ENCODE measurements around the gene PRUNE2. TPM values are rescaled to one million over a fixed set of nuclear protein-coding genes. Genes with fewer than 3 reads are reported as not detected.

The PRUNE2 gene
- total and polyA plus RNA-seq, 2 of the 13 experiments (the other 11 are each of a cell fraction or from before 2014, with no cell fraction given) = 0.02 TPM; not detected in 1

DNA sequence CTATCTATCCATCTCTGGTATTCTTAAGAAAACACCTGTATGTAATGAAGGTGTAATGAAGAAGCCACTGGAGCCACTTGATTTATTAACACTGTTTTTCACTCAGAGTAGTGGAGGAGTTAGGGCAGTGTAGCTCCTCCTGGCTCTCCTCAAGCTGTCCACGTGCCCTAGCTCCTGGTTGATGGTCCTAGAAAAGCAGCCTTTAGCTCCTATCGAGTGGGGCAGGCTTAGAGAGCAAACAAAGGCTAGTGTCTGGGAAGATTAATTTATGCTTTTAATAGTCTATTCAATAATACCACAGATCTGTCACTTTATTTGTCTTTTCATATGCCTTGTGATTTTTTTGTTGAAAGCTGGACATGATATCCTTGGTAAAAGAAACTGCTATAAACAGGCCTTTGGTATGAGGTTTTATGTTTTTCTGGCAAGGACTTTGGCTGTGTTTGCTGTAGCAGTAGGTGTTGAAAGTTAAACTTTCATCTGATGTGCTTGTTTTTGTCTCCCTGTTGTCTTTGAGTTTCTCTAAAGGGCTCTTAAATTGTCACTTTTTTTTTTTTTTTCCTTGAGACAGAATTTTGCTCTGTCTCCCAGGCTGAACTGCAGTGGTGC, 305.8 kb downstream of the PRUNE2 start:
- no peak for DNase-seq (ENCODE audit: low spot score)
- Histone ChIP-seq H3K79me2 (ENCODE audit: insufficient read depth, low read length) (no peaks in the 10 kb centered on the region), H3K4me2 (ENCODE audit: low read depth, low read length) (no peak overlapping the region), H3K4me1 (ENCODE audit: insufficient read depth, low read length) (no peaks in the 10 kb centered on the region), H3K27ac (ENCODE audit: extremely low read length, insufficient read depth, low read length) (no peak overlapping the region), H3K27me3 (ENCODE audit: control insufficient read depth in 1 of 2, insufficient read depth in 2 of 2, low read length in 2 of 2) (no peaks in the 10 kb centered on the region), H3K36me3 (replicated peaks in 1 of 2; ENCODE audit: control insufficient read depth in 1 of 2, insufficient read depth in 2 of 2, low read length in 2 of 2) (no peaks in the 10 kb centered on the region), H3K9me3 (ENCODE audit: low read length) (no peaks in the 10 kb centered on the region), H2AFZ (ENCODE audit: low read length) (no peak overlapping the region), H3K9ac (ENCODE audit: insufficient read depth, low read depth, low read length) (no peak overlapping the region), H3K4me3 (replicated peaks in 1 of 3; ENCODE audit: insufficient read depth in 1 of 3, low read depth in 2 of 3, low read length in 3 of 3) (no peak overlapping the region), H4K20me1 (ENCODE audit: insufficient read depth, low read length) (no peaks in the 10 kb centered on the region)
- ChIA-PET CTCF (ENCODE audit: low intra/inter-chr PET ratio, low total read pairs) (no interaction called here), POLR2A (no interaction called here)
- 6% methylated on average over 2 of the region's 2 CpGs for WGBS (ENCODE audit: low lambda C conversion rate)
- no TSS peak for BruUV-seq (replicated peaks)
- intact Hi-C loops (cut with micrococcal nuclease; ENCODE audit: unreplicated experiment) = no loop called here
- no peak for TF ChIP-seq NR2F6 (IDR thresholded peaks at IDR 0.05)
- TF ChIP-seq NR2F6 (CRISPR knock-in tag; IDR thresholded peaks at IDR 0.05) = no peak
- no peak for TF ChIP-seq ZEB1 (IDR thresholded peaks at IDR 0.05; ENCODE audit: insufficient replicate concordance, low read depth)
- no peak for TF ChIP-seq ZNF333 (CRISPR knock-in tag; IDR thresholded peaks at IDR 0.05; ENCODE audit: borderline replicate concordance)
- no peak for TF ChIP-seq ZBTB7A (CRISPR knock-in tag; IDR thresholded peaks at IDR 0.05)
- no peak for TF ChIP-seq RARG (CRISPR knock-in tag; IDR thresholded peaks at IDR 0.05; ENCODE audit: low read depth)
- in situ Hi-C loops (cut with HindIII; ENCODE audit: extremely low pct_ligation_motif_present, low pct_unique_long_range_greater_than_20kb) = no loop called here
- no peak for ATAC-seq
- no peak for FAIRE-seq

DNA sequence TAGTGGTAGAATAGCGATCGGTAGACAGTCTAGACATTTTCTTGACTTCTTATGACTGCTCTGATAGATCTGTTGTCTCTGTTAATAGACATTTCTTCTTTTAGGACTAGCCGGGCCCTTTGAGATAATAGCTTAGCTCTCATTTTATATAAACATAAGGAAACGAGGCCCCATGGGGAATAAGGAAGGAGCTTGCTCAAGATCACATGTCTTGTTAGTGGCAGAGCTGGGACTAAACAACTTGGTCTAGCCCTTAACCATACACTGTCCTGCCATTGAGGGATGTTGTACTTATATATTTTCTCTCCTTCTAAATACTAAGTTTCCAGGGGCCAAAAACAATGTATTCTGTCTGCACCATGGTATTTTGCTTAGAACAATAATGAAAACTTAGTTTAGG, 306.9 kb downstream of the PRUNE2 start:
- Histone ChIP-seq H3K9ac (ENCODE audit: insufficient read depth, low read depth, low read length) (no peak overlapping the region), H3K4me1 (ENCODE audit: insufficient read depth, low read length) (no peaks in the 10 kb centered on the region), H3K27me3 (ENCODE audit: control insufficient read depth in 1 of 2, insufficient read depth in 2 of 2, low read length in 2 of 2) (no peaks in the 10 kb centered on the region), H2AFZ (ENCODE audit: low read length) (no peak overlapping the region), H3K79me2 (ENCODE audit: insufficient read depth, low read length) (no peaks in the 10 kb centered on the region), H3K9me3 (ENCODE audit: low read length) (no peaks in the 10 kb centered on the region), H3K4me2 (ENCODE audit: low read depth, low read length) (no peak overlapping the region), H3K27ac (ENCODE audit: extremely low read length, insufficient read depth, low read length) (no peak overlapping the region), H4K20me1 (ENCODE audit: insufficient read depth, low read length) (no peaks in the 10 kb centered on the region), H3K4me3 (replicated peaks in 1 of 3; ENCODE audit: insufficient read depth in 1 of 3, low read depth in 2 of 3, low read length in 3 of 3) (no peak overlapping the region), H3K36me3 (replicated peaks in 1 of 2; ENCODE audit: control insufficient read depth in 1 of 2, insufficient read depth in 2 of 2, low read length in 2 of 2) (no peaks in the 10 kb centered on the region)
- no peak for DNase-seq (ENCODE audit: low spot score)
- ChIA-PET POLR2A (no interaction called here), CTCF (ENCODE audit: low intra/inter-chr PET ratio, low total read pairs) (no interaction called here)
- WGBS (ENCODE audit: low lambda C conversion rate) = 27% methylated on average over 4 of the region's 4 CpGs
- TF ChIP-seq ZNF670 (CRISPR knock-in tag; IDR thresholded peaks at IDR 0.05; ENCODE audit: borderline replicate concordance) (no peak), SP4 (CRISPR knock-in tag; IDR thresholded peaks at IDR 0.05) (no peak), FOXK2 (IDR thresholded peaks at IDR 0.05) (no peak), AGO1 (IDR thresholded peaks at IDR 0.05; ENCODE audit: low read depth, low read length, poor library complexity, severe bottlenecking) (no peak), NR3C1 (CRISPR knock-in tag; IDR thresholded peaks at IDR 0.05) (no peak), ZNF292 (CRISPR knock-in tag; IDR thresholded peaks at IDR 0.05; ENCODE audit: borderline replicate concordance, low read depth) (no peak), POLR2A (IDR thresholded peaks at IDR 0.05; ENCODE audit: insufficient read depth in 1 of 2, low read depth in 2 of 2, low read length in 2 of 2) (no peak), HDAC6 (IDR thresholded peaks at IDR 0.05; ENCODE audit: low read depth, low read length) (no peak), ZNF225 (CRISPR knock-in tag; IDR thresholded peaks at IDR 0.05) (no peak)
- TF ChIP-seq, protein P1, sequence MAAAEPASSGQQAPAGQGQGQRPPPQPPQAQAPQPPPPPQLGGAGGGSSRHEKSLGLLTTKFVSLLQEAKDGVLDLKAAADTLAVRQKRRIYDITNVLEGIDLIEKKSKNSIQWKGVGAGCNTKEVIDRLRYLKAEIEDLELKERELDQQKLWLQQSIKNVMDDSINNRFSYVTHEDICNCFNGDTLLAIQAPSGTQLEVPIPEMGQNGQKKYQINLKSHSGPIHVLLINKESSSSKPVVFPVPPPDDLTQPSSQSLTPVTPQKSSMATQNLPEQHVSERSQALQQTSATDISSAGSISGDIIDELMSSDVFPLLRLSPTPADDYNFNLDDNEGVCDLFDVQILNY (CRISPR knock-in tag; conservative IDR thresholded peaks at IDR 0.05) = no peak
- TF ChIP-seq, protein P2, sequence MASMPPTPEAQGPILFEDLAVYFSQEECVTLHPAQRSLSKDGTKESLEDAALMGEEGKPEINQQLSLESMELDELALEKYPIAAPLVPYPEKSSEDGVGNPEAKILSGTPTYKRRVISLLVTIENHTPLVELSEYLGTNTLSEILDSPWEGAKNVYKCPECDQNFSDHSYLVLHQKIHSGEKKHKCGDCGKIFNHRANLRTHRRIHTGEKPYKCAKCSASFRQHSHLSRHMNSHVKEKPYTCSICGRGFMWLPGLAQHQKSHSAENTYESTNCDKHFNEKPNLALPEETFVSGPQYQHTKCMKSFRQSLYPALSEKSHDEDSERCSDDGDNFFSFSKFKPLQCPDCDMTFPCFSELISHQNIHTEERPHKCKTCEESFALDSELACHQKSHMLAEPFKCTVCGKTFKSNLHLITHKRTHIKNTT (CRISPR knock-in tag; IDR thresholded peaks at IDR 0.05) = no peak
- intact Hi-C loops (cut with micrococcal nuclease; ENCODE audit: unreplicated experiment) = no loop called here
- no peak for FAIRE-seq
- in situ Hi-C loops (cut with HindIII; ENCODE audit: extremely low pct_ligation_motif_present, low pct_unique_long_range_greater_than_20kb) = no loop called here
- BruUV-seq (replicated peaks) = no TSS peak
- no peak for ATAC-seq

Data from HepG2 (cell line).